Esophagus muscularis mucosa (tissue), 3 donors: ENCODE data around the gene CNPPD1.

ENCODE experiments used
- POLR2A ChIP-seq: fragments of 450-650 bp; IDR thresholded peaks from one replicate; pipeline ENCODE4 v1.6.1; 2017; ENCODE audit warnings: antibody characterized with exemption, moderate library complexity, mild to moderate bottlenecking, low read depth
- TF ChIP-seq, protein P1 (sequence below), 3 experiments: fragments of 200-600 bp in 2 of 3; fragments of 450-650 bp in 1 of 3; sonication (generic) in 2 of 3; IDR thresholded peaks; one replicate each; pipeline ENCODE4 v1.5.1; 2017 to 2019; ENCODE audit warnings: antibody characterized with exemption in 3 of 3, mild to moderate bottlenecking in 2 of 3, moderate library complexity in 1 of 3

DNA sequence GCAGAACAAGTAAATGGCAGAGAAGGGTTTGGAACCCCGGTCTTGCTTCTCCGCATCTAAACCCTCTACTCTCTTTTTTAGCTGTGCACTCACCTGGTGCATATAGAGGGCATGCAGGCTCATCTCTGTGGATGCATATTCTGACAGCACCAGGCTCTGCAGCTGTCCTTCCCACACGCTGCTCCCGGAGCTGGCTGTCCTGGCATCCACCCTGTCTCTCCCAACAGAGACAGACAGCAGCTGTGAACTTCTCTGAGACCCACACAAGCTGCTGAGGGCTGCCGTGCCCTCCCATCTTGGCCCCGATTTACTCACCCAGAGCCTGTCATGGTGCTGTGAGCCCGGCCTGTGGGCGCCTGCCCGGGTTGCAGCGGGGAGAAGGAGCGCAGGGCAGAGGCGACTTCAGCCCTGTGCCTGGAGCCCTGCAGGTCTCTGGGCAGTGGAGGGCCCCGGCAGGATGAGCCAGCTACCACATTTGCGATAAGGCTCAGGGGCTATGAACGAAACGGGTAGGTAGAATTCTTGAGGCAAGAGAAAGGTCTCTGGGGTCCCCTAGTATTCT is 45.3 kb upstream of the CNPPD1 start:
- TF ChIP-seq, protein P1, sequence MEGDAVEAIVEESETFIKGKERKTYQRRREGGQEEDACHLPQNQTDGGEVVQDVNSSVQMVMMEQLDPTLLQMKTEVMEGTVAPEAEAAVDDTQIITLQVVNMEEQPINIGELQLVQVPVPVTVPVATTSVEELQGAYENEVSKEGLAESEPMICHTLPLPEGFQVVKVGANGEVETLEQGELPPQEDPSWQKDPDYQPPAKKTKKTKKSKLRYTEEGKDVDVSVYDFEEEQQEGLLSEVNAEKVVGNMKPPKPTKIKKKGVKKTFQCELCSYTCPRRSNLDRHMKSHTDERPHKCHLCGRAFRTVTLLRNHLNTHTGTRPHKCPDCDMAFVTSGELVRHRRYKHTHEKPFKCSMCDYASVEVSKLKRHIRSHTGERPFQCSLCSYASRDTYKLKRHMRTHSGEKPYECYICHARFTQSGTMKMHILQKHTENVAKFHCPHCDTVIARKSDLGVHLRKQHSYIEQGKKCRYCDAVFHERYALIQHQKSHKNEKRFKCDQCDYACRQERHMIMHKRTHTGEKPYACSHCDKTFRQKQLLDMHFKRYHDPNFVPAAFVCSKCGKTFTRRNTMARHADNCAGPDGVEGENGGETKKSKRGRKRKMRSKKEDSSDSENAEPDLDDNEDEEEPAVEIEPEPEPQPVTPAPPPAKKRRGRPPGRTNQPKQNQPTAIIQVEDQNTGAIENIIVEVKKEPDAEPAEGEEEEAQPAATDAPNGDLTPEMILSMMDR (IDR thresholded peaks at IDR 0.05), result no peak
- TF ChIP-seq POLR2A, result no peak
